Muscle of leg (tissue), 11 donors: ENCODE data around the gene TRIM60. TPM values are rescaled to one million over a fixed set of nuclear protein-coding genes. Genes with fewer than 3 reads are reported as not detected.
"Not testable (repeated sequence)": the region's sequence is repeated elsewhere in the genome, so short reads cannot be mapped to it uniquely, and the experiment has no call there.

ENCODE experiments used
- DNase-seq: peaks from one replicate; pipeline ENCODE4 v3.0.0; 2013
- H3K27ac ChIP-seq: one replicate; pipeline ENCODE4 v1.5.1; 2013; ENCODE audit warnings: mild to moderate bottlenecking, low read length, control low read depth
- H3K27me3 ChIP-seq: one replicate; pipeline ENCODE4 v1.6.1; 2013; ENCODE audit warnings: low read length; ENCODE audit not compliant: control insufficient read depth, insufficient read depth
- H3K36me3 ChIP-seq: one replicate; pipeline ENCODE4 v1.6.1; 2013; ENCODE audit warnings: low read length; ENCODE audit not compliant: control insufficient read depth, insufficient read depth
- H3K4me1 ChIP-seq: one replicate; pipeline ENCODE4 v1.6.1; 2013; ENCODE audit warnings: low read length; ENCODE audit not compliant: control insufficient read depth, insufficient read depth
- H3K4me3 ChIP-seq: one replicate; pipeline ENCODE4 v1.5.1; 2013; ENCODE audit warnings: low read length, control low read depth
- H3K9me3 ChIP-seq: replicated peaks from 2 replicates; pipeline ENCODE4 v1.6.1; 2013; ENCODE audit warnings: low read depth, low read length; ENCODE audit not compliant: control insufficient read depth
- WGBS: methylation state at CpG from one replicate; pipeline ENCODE4 v1.1.5; 2013; ENCODE audit warnings: missing lambda C conversion rate; ENCODE audit not compliant: insufficient coverage; 5-methylcytosine and 5-hydroxymethylcytosine counted together
- polyA plus RNA-seq, 8 donors: library from polyadenylated mRNA; unstranded; fragments of 120-200 nt; gene quantifications; one replicate each; pipeline versions ENCODE4 v1.2.1 to v1.2.3, GENCODE V29; 2013; ENCODE audit warnings: inconsistent platforms in 1 of 8, low replicate concordance in 1 of 8; ENCODE audit not compliant: insufficient read length in 8 of 8, insufficient read depth in 1 of 8
- total RNA-seq: library from RNA; stranded (reverse); fragments of 120-200 nt; gene quantifications from one replicate; pipeline ENCODE4 v1.2.4, GENCODE V29; 2013

Gene TRIM60
- total and polyA plus RNA-seq, 9 donors, result not detected

GRCh38 chr4:165052627-165053026, 20.8 kb downstream of the TRIM60 start:
- no peaks in the 10 kb centered on the region for H3K9me3 ChIP-seq
- H3K36me3 ChIP-seq, result no peaks in the 10 kb centered on the region
- H3K4me3 ChIP-seq, result no peak overlapping the region
- no peak overlapping the region for H3K27ac ChIP-seq
- 60% methylated on average over 1 of the region's 3 CpGs for WGBS
- no peak for DNase-seq
- no peaks in the 10 kb centered on the region for H3K4me1 ChIP-seq
- H3K27me3 ChIP-seq, result no peaks in the 10 kb centered on the region

GRCh38 chr4:165053645-165054044, 21.8 kb downstream of the TRIM60 start, which contains the start of gene TRIM75:
TRIM75 (plus strand) TSS chr4:165053866; CDS start chr4:165059148, 5,282 bp downstream.
- Histone ChIP-seq H3K4me3 (no peak within 1 kb of the TSS), H3K9me3 (no peaks in the 10 kb centered on the region), H3K36me3 (no peaks in the 10 kb centered on the region), H3K4me1 (peaks cover 5% of the 10 kb centered on the region), H3K27me3 (no peaks in the 10 kb centered on the region), H3K27ac (no peak within 1 kb of the TSS)
- WGBS, result 66% methylated on average over 5 of the region's 6 CpGs
- DNase-seq, result no peak

GRCh38 chr4:165055601-165056000, 23.8 kb downstream of the TRIM60 start:
- H3K4me3 ChIP-seq, result no peak overlapping the region
- H3K27ac ChIP-seq, result no peak overlapping the region
- H3K36me3 ChIP-seq, result no peaks in the 10 kb centered on the region
- DNase-seq, result no peak
- no peaks in the 10 kb centered on the region for H3K27me3 ChIP-seq
- H3K4me1 ChIP-seq, result peaks cover 19% of the 10 kb centered on the region
- WGBS, result 87% methylated on average over 7 of the region's 9 CpGs
- no peaks in the 10 kb centered on the region for H3K9me3 ChIP-seq

GRCh38 chr4:165058666-165059065, 26.9 kb downstream of the TRIM60 start:
- no peaks in the 10 kb centered on the region for H3K9me3 ChIP-seq
- H3K36me3 ChIP-seq, result no peaks in the 10 kb centered on the region
- 37% methylated on average over 2 of the region's 2 CpGs for WGBS
- peak; percentile 89 for DNase-seq
- peak overlapping the region; percentile 90 for H3K27ac ChIP-seq
- peaks cover 22% of the 10 kb centered on the region for H3K4me1 ChIP-seq
- H3K4me3 ChIP-seq, result no peak overlapping the region
- H3K27me3 ChIP-seq, result no peaks in the 10 kb centered on the region

- Histone ChIP-seq H3K27me3 (no peaks in the 10 kb centered on the region), H3K4me3 (no peak overlapping the region), H3K36me3 (no peaks in the 10 kb centered on the region), H3K27ac (peak overlapping the region; percentile 84), H3K9me3 (no peaks in the 10 kb centered on the region), H3K4me1 (peaks cover 22% of the 10 kb centered on the region)
- no CpG with 5 or more reads among the region's 4 CpGs for WGBS
- peak; percentile 19 for DNase-seq
These were observed 27.6 kb downstream of the TRIM60 start for GRCh38 chr4:165059386-165059785.

GRCh38 chr4:165060938-165061337, 29.1 kb downstream of the TRIM60 start:
- H3K27me3 ChIP-seq, result no peaks in the 10 kb centered on the region
- DNase-seq, result peak; percentile 13
- H3K4me1 ChIP-seq, result peaks cover 22% of the 10 kb centered on the region
- no peak overlapping the region for H3K27ac ChIP-seq
- H3K9me3 ChIP-seq, result no peaks in the 10 kb centered on the region
- WGBS, result no CpG with 5 or more reads among the region's 1 CpG
- no peak overlapping the region for H3K4me3 ChIP-seq
- H3K36me3 ChIP-seq, result no peaks in the 10 kb centered on the region

- Histone ChIP-seq H3K36me3 (no peaks in the 10 kb centered on the region), H3K4me3 (no peak overlapping the region), H3K27me3 (no peaks in the 10 kb centered on the region), H3K27ac (no peak overlapping the region), H3K9me3 (no peaks in the 10 kb centered on the region), H3K4me1 (no peaks in the 10 kb centered on the region)
- DNase-seq, result no peak
- WGBS, result no CpG with 5 or more reads among the region's 1 CpG
These were observed 38.8 kb downstream of the TRIM60 start for GRCh38 chr4:165070560-165070959.

- H3K27ac ChIP-seq, H3K4me3 ChIP-seq: not testable (repeated sequence)
- WGBS, result 72% methylated on average over 5 of the region's 11 CpGs
These were observed 41.5 kb downstream of the TRIM60 start for GRCh38 chr4:165073346-165073745.

GRCh38 chr4:165077034-165077578, 45.3 kb downstream of the TRIM60 start:
- no peak overlapping the region for H3K4me3 ChIP-seq
- no peaks in the 10 kb centered on the region for H3K9me3 ChIP-seq
- H3K27me3 ChIP-seq, result no peaks in the 10 kb centered on the region
- H3K27ac ChIP-seq, result no peak overlapping the region
- no peak for DNase-seq
- 100% methylated on average over 2 of the region's 5 CpGs for WGBS
- peaks cover 3% of the 10 kb centered on the region for H3K36me3 ChIP-seq
- H3K4me1 ChIP-seq, result peaks cover 2% of the 10 kb centered on the region

More at GRCh38 chr4:165073346-165073745, 41.5 kb downstream of the TRIM60 start:
- not testable (repeated sequence) for DNase-seq, H3K9me3 ChIP-seq, H3K27me3 ChIP-seq, H3K4me1 ChIP-seq, H3K36me3 ChIP-seq

- no peaks in the 10 kb centered on the region for H3K9me3 ChIP-seq
- H3K4me1 ChIP-seq, result peaks cover 2% of the 10 kb centered on the region
- 0% methylated on average over 1 of the region's 6 CpGs for WGBS
- H3K36me3 ChIP-seq, result peaks cover 5% of the 10 kb centered on the region
- no peak overlapping the region for H3K4me3 ChIP-seq
- H3K27ac ChIP-seq, result no peak overlapping the region
- DNase-seq, result peak; percentile 68
- H3K27me3 ChIP-seq, result no peaks in the 10 kb centered on the region
These were observed 47.7 kb downstream of the TRIM60 start for GRCh38 chr4:165079476-165079875.

- not testable (repeated sequence) for H3K4me1 ChIP-seq, H3K4me3 ChIP-seq, H3K27ac ChIP-seq, H3K9me3 ChIP-seq, DNase-seq, H3K27me3 ChIP-seq
- WGBS, result no CpG with 5 or more reads among the region's 7 CpGs
- peaks cover 26% of the 10 kb centered on the region for H3K36me3 ChIP-seq
These were observed 53.0 kb downstream of the TRIM60 start for GRCh38 chr4:165084787-165085186.
